Esophagus muscularis mucosa (tissue), 4 donors: ENCODE results near the gene TRIM63. TPM values are rescaled to one million over a fixed set of nuclear protein-coding genes. Genes with fewer than 3 reads are reported as not detected.

Experiments
- DNase-seq: peaks from one replicate; pipeline ENCODE4 v3.0.0-alpha.2; 2017; ENCODE audit errors: extremely low spot score
- H3K27ac ChIP-seq, 4 donors: fragments of 200-600 bp; sonication (generic); replicated peaks in 1 of 4; 1 replicate in 3 of 4; 2 replicates in 1 of 4; pipeline ENCODE4 v1.5.1; 2016 to 2019; ENCODE audit warnings: mild to moderate bottlenecking in 1 of 4
- H3K27me3 ChIP-seq, 4 donors: fragments of 200-600 bp; sonication (generic); one replicate each; pipeline versions ENCODE4 v1.5.1 to v1.6.0; 2016 to 2019
- H3K36me3 ChIP-seq, 4 donors: fragments of 200-600 bp; sonication (generic); one replicate each; pipeline ENCODE4 v1.5.1; 2016 to 2019
- H3K4me1 ChIP-seq, 4 donors: fragments of 200-600 bp; sonication (generic); one replicate each; pipeline ENCODE4 v1.5.1; 2016 to 2019
- H3K4me3 ChIP-seq, 4 donors: fragments of 200-600 bp; sonication (generic); 1 replicate in 2 of 4; 2 replicates in 2 of 4; pipeline ENCODE4 v1.5.1; 2016 to 2019; ENCODE audit warnings: mild to moderate bottlenecking in 4 of 4, moderate library complexity in 1 of 4
- H3K9me3 ChIP-seq, 4 donors: fragments of 200-600 bp; sonication (generic); 1 replicate in 3 of 4; 2 replicates in 1 of 4; pipeline ENCODE4 v1.5.1; 2016 to 2019
- EP300 ChIP-seq: sonication (generic); formaldehyde crosslinking; IDR thresholded peaks from one replicate; pipeline ENCODE4 v1.6.1; 2017; ENCODE audit warnings: antibody characterized with exemption
- POLR2A ChIP-seq: fragments of 450-650 bp; IDR thresholded peaks from one replicate; pipeline ENCODE4 v1.6.1; 2017; ENCODE audit warnings: antibody characterized with exemption, moderate library complexity, mild to moderate bottlenecking, low read depth
- POLR2AphosphoS5 ChIP-seq, 2 donors: sonication (generic); formaldehyde crosslinking; IDR thresholded peaks; one replicate each; pipeline ENCODE4 v1.6.1; 2017; ENCODE audit warnings: antibody characterized with exemption in 2 of 2
- WGBS: methylation state at CpG from one replicate; pipeline ENCODE4 v1.1.5; 2018; 5-methylcytosine and 5-hydroxymethylcytosine counted together
- intact Hi-C: fragments of 100-400 bp; cut with DNase I; formaldehyde crosslinking; loops from one replicate; pipeline ENCODE4 v1.15.1; 2023
- total RNA-seq, 4 donors: library from RNA; depleted of rRNA; stranded (reverse); fragments of >200 nt; gene quantifications; one replicate each; pipeline versions ENCODE4 v1.1.0 to v1.2.1, GENCODE V29; 2016
- TF ChIP-seq, protein P1 (sequence below), 3 experiments: fragments of 200-600 bp in 2 of 3; fragments of 450-650 bp in 1 of 3; sonication (generic) in 2 of 3; IDR thresholded peaks; one replicate each; pipeline ENCODE4 v1.5.1; 2017 to 2019; ENCODE audit warnings: antibody characterized with exemption in 3 of 3, mild to moderate bottlenecking in 2 of 3, moderate library complexity in 1 of 3

Gene TRIM63
- total RNA-seq, 4 donors from 2014 or later = 0.42 to 4.1 (median 2.1) TPM; not detected in 1

DNA sequence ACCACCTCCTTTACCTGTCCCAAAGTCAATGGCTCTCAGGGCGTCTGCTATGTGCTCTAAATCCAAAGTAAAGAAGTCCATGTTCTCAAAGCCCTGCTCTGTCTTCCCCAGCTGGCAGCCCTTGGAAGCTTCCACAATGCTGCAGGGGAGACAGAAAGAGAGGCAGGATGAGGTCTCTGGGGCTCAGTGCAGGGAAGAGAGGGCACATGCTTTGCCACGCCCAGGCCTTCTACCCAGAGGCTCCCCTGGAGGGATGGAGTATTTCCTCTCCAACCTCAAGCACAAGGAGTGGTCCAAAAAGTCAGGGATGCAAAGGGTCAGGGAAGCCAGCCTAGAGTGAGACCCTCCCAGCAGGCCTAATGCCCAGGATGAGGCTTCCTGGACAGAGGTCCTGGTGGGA lies 10.2 kb downstream of the TRIM63 start:
- Histone ChIP-seq H3K27ac (no peak overlapping the region), H3K4me1 (no peaks in the 10 kb centered on the region), H3K9me3 (no peaks in the 10 kb centered on the region), H3K27me3 (peaks cover 0 to 53% (median 0%) of the 10 kb centered on the region in 4 donors), H3K4me3 (no peak overlapping the region), H3K36me3 (peaks cover 0 to 100% (median 0%) of the 10 kb centered on the region in 4 donors)
- intact Hi-C loops = no loop called here
- TF ChIP-seq EP300 (no peak), POLR2AphosphoS5 (IDR thresholded peaks at IDR 0.05) (no peak), POLR2A (no peak)
- TF ChIP-seq, protein P1, sequence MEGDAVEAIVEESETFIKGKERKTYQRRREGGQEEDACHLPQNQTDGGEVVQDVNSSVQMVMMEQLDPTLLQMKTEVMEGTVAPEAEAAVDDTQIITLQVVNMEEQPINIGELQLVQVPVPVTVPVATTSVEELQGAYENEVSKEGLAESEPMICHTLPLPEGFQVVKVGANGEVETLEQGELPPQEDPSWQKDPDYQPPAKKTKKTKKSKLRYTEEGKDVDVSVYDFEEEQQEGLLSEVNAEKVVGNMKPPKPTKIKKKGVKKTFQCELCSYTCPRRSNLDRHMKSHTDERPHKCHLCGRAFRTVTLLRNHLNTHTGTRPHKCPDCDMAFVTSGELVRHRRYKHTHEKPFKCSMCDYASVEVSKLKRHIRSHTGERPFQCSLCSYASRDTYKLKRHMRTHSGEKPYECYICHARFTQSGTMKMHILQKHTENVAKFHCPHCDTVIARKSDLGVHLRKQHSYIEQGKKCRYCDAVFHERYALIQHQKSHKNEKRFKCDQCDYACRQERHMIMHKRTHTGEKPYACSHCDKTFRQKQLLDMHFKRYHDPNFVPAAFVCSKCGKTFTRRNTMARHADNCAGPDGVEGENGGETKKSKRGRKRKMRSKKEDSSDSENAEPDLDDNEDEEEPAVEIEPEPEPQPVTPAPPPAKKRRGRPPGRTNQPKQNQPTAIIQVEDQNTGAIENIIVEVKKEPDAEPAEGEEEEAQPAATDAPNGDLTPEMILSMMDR (IDR thresholded peaks at IDR 0.05) = no peak
- DNase-seq = no peak
- 89% methylated on average over 2 of the region's 2 CpGs for WGBS

DNA sequence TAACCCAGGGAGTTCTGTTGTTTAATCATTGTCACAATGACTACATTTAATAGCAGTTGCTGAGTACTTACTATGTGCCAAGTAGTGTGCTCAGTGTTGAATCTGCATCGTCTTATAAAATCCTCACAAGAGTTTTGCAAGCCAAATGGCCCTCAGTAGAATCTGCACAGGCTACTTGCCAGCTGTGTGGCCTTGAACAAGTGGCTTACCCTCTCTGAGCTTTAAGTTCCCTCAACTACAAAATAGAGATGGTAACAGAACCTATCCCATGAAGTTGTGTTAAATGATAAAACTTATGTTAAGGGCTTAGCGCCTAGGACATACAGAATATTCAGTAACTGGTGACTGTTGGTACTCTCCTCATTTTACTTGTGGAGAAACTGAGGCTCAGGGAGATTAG lies 12.4 kb downstream of the TRIM63 start:
- Histone ChIP-seq H3K4me1 (no peaks in the 10 kb centered on the region), H3K4me3 (no peak overlapping the region), H3K27ac (no peak overlapping the region), H3K36me3 (peaks cover 0 to 88% (median 0%) of the 10 kb centered on the region in 4 donors), H3K9me3 (no peaks in the 10 kb centered on the region), H3K27me3 (peaks cover 0 to 49% (median 0%) of the 10 kb centered on the region in 4 donors)
- no peak for DNase-seq
- TF ChIP-seq EP300 = no peak
- intact Hi-C loops = no loop called here
- WGBS = 85% methylated on average over 2 of the region's 2 CpGs

DNA sequence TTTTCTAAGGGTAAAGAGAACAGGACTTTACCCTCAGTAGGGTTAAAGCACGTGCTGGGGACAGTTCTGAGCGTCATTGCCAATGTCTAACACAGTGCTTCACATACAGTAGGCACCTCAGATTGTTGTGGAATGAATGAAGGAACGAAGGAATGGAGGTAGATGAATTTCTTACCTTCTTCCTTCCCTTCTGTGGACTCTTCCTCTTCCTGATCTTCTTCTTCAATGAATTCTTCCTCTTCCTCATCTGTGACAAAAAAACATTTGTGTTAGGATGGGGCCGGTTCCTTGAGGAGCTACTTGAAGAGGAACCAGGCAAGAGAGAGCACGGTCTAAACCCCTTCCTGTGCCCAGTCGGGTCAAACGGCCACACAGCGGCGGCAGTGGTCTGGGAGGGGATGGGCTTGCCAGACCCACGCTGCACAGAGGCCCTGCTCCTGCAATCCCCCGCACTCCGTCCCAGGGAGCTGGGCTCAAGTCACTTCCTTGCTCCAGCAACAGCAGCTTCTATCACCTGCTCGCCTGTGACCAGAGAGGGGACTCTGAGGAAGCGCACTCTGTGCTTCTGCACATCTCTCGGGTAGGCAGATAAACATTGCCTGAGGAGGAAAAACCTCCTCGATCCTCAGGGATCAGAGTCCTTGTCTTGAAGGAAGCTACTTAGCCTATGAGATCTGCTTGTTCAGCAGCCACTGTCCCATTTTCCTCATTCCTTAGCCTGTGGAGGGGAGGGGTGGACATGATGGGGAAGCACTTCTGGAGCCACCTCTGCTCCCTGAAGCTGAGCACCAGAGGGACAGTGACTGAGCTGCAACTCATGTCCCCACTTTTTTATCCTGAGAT lies 13.5 kb downstream of the TRIM63 start:
- H3K27ac ChIP-seq = no peak overlapping the region
- H3K36me3 ChIP-seq = peaks cover 0 to 77% (median 0%) of the 10 kb centered on the region in 4 donors
- no peak overlapping the region for H3K4me3 ChIP-seq
- DNase-seq = no peak
- intact Hi-C loops = no loop called here
- 40% methylated on average over 16 of the region's 16 CpGs for WGBS
- H3K9me3 ChIP-seq = no peaks in the 10 kb centered on the region
- no peak for TF ChIP-seq POLR2A
- TF ChIP-seq, protein P1 (IDR thresholded peaks at IDR 0.05) = no peak
- TF ChIP-seq EP300 = no peak
- TF ChIP-seq POLR2AphosphoS5 (IDR thresholded peaks at IDR 0.05) = no peak
- peaks cover 0 to 57% (median 0%) of the 10 kb centered on the region in 4 donors for H3K27me3 ChIP-seq
- no peaks in the 10 kb centered on the region for H3K4me1 ChIP-seq

DNA sequence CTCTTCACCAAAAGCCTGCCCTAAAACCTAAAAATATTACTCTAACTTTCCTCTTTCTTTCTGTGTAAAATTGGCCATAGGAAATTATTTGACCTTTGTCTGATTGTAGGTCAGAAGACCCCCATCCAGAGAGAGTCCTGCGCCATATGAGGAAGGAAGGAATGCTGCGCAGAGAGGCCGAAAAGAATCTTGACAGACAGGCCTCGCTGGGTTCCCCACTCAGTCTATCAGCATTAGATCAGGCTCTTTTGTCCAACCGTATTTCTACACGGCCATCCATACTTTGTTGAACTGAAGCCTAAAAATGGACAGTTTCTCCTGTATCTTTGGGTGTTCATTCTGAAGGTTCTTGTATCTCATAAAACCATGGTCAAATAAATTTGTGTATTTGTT lies 17.2 kb downstream of the TRIM63 start:
- H3K27ac ChIP-seq = no peak overlapping the region
- H3K4me3 ChIP-seq = no peak overlapping the region
- H3K9me3 ChIP-seq = no peaks in the 10 kb centered on the region
- DNase-seq = no peak
- 85% methylated on average over 6 of the region's 6 CpGs for WGBS
- TF ChIP-seq POLR2A (no peak), POLR2AphosphoS5 (IDR thresholded peaks at IDR 0.05) (no peak), EP300 (no peak)
- TF ChIP-seq, protein P1 (IDR thresholded peaks at IDR 0.05) = no peak
- intact Hi-C loops = no loop called here
- H3K4me1 ChIP-seq = peaks cover 13 to 16% (median 14%) of the 10 kb centered on the region in 4 donors
- peaks cover 0 to 40% (median 0%) of the 10 kb centered on the region in 4 donors for H3K36me3 ChIP-seq
- H3K27me3 ChIP-seq = peaks cover 0 to 80% (median 23%) of the 10 kb centered on the region in 4 donors

DNA sequence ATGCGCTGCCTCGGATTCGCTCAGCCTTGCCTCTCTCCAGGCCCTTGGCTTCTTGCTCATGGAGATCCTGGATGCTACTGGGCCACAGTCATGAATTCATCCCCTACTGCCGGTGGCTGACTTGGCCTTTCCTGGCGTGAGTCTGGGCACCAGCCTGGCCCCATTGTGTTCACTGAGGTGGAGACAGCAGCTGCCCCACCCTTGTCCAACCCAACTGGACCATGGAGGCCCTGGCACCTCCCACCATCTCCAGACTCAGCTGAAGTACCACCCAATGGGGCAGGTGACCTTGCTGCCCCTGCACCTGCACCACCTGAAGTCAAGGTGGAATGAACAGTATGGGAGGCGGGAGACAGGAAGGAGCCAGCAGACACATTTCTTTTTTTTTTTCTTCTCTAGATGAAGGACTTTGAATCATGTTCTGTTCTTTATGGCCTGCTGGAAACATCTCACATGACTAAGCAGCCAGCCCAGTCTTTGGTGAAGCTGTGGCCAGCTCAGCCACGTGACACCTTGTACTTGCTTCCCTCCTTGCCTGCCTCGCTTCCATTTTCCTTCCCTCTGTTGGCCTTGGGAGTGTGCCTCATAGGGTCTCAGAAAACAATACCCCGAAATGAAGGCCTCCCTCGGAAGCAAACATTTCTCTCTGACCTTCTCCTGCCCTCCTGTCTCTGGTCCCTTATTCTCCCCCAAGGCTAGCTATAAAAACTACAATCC lies 17.7 kb downstream of the TRIM63 start:
- H3K4me3 ChIP-seq = no peak overlapping the region
- 81% methylated on average over 10 of the region's 10 CpGs for WGBS
- no peaks in the 10 kb centered on the region for H3K9me3 ChIP-seq
- intact Hi-C loops = no loop called here
- H3K4me1 ChIP-seq = peaks cover 16 to 18% (median 17%) of the 10 kb centered on the region in 4 donors
- no peak overlapping the region for H3K27ac ChIP-seq
- peaks cover 0 to 34% (median 0%) of the 10 kb centered on the region in 4 donors for H3K36me3 ChIP-seq
- TF ChIP-seq, protein P1 (IDR thresholded peaks at IDR 0.05) = no peak
- TF ChIP-seq EP300 (no peak), POLR2A (no peak), POLR2AphosphoS5 (IDR thresholded peaks at IDR 0.05) (no peak)
- no peak for DNase-seq
- H3K27me3 ChIP-seq = peaks cover 0 to 81% (median 28%) of the 10 kb centered on the region in 4 donors
